ENCODE results near the gene GPX5. TPM values are rescaled to one million over a fixed set of nuclear protein-coding genes. Genes with fewer than 3 reads are reported as not detected.

GPX5 gene
- total and polyA plus RNA-seq, 9 donors: not detected

DNA sequence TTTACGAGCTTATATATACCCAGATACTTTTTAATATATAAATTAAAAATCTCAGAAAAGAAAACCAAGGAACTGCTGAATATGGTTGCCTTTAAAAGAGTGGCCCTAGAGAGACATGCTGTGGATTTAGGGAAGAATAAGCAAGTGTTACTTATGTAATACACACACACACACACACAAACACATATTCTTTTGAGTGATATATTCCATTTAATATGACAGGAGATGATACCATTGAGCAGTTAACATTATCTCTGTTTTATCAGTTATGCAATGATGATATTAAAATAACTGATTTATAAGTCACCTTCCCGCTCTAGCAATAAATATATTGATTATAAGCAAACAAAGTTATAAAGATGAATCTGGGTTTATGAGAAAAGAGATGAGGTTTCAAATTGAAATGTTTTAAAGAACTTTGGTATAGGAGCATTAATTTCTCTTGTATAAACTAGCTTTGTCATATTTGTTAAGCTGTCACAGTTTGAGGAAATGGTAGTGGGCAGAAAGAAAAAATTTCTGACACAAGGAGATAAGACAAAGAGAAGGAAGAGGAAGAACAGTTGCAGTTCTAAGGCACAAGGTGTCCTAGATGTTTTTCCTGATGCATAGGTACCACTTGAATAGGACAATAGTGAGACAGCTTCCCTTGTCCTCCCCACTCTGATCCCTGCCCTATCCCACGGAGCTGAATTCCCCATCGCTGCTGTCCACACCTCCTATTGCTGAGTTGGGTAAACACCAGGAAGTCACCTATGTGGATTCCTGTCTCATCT, 26.4 kb downstream of the GPX5 start:
- 61 to 77% (median 62%) methylated on average over 4 of the region's 4 CpGs for WGBS, 3 donors
- no peaks in the 10 kb centered on the region for H3K27me3 ChIP-seq
- H3K36me3 ChIP-seq: no peaks in the 10 kb centered on the region
- peaks cover 0 to 3% of the 10 kb centered on the region in 2 donors for H3K9me3 ChIP-seq
- H3K4me1 ChIP-seq (ENCODE audit: insufficient read depth): no peaks in the 10 kb centered on the region
- intact Hi-C loops (cut with DNase I): no loop called here
- no peak overlapping the region for H3K27ac ChIP-seq
- DNase-seq: no peak
- no peak for TF ChIP-seq EP300 (IDR thresholded peaks at IDR 0.05)
- TF ChIP-seq, protein P1, sequence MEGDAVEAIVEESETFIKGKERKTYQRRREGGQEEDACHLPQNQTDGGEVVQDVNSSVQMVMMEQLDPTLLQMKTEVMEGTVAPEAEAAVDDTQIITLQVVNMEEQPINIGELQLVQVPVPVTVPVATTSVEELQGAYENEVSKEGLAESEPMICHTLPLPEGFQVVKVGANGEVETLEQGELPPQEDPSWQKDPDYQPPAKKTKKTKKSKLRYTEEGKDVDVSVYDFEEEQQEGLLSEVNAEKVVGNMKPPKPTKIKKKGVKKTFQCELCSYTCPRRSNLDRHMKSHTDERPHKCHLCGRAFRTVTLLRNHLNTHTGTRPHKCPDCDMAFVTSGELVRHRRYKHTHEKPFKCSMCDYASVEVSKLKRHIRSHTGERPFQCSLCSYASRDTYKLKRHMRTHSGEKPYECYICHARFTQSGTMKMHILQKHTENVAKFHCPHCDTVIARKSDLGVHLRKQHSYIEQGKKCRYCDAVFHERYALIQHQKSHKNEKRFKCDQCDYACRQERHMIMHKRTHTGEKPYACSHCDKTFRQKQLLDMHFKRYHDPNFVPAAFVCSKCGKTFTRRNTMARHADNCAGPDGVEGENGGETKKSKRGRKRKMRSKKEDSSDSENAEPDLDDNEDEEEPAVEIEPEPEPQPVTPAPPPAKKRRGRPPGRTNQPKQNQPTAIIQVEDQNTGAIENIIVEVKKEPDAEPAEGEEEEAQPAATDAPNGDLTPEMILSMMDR (IDR thresholded peaks at IDR 0.05): no peak
- TF ChIP-seq POLR2A (IDR thresholded peaks at IDR 0.05): no peak
- H3K4me3 ChIP-seq: no peak overlapping the region

DNA sequence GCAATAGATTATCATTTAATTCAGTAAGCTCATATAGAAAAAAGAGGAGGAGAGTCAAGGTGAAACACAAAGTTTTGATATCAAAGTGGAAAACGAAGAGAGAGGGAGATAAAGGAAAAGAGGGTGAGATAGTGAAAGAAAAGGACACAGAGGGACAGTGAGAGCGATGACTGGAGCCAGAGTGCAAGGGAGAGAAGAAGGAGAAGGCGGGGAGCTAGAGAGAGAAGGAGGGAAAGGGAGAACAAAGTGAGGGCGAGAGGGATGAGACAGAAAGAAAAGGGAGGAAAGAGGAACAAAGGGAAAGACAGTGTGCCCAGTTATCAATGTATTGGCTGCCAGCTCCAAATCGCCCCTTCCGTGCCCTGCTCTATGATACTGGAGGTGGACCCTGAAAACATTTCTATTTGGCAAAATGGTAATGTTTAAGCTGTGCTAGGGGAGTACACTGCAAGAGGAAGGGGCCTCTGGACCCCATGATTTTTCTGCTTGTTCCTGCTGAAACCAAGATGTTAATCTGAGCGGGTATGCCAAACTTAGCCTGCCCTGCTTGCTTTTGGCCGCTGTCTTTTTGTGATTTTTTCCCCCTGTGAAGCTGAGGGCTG, 27.8 kb downstream of the GPX5 start:
- peaks cover 0 to 3% of the 10 kb centered on the region in 2 donors for H3K9me3 ChIP-seq
- H3K36me3 ChIP-seq: no peaks in the 10 kb centered on the region
- WGBS, 3 donors: 35 to 42% (median 38%) methylated on average over 8 of the region's 8 CpGs
- no peak for TF ChIP-seq EP300 (IDR thresholded peaks at IDR 0.05)
- TF ChIP-seq, protein P1 (IDR thresholded peaks at IDR 0.05): no peak
- TF ChIP-seq POLR2A (IDR thresholded peaks at IDR 0.05): no peak
- intact Hi-C loops (cut with DNase I): no loop called here
- no peaks in the 10 kb centered on the region for H3K4me1 ChIP-seq (ENCODE audit: insufficient read depth)
- no peak for DNase-seq
- no peak overlapping the region for H3K4me3 ChIP-seq
- H3K27ac ChIP-seq: no peak overlapping the region
- H3K27me3 ChIP-seq: no peaks in the 10 kb centered on the region

DNA sequence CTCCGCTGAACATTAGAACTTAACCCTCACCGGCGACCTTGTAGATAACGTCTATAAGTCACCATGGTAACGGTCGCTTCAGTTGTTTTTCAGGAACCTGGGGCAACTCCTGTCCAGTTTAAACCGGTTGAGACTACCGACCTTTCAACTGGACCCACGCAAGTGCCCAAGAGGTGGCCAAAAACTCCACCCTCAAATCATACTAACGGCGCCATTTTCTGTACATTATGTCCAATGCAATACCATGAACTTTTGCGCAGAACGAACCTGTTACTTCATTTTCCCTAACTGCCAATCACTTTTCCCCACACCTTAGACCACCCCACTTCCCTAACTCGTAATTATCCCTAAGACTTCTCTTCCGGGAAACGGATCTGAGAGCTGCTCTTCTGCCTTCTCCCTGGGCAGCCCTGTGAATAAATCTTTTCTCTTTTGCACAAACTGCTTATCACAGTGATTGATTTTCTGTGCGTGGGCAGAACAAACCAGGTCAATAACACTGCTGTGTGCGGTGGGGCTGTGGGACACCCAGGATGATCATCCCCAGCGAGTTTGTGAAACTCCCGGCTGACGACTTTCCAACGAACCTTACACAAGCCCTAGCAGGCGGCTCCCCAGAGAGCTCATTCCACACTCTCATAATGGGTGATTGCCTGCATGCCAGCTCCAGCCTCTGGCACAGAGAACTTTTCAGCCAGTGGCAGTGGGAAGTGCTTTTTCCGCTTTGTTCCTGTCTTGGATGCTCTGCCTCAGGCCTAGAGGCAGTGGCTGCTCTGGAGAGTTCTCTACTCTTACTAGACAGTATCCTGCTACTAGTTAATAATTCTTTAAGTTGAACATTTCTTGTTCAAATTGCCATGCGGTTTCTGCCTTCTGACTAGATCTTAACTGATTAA, 28.6 kb downstream of the GPX5 start:
- peaks cover 0 to 3% of the 10 kb centered on the region in 2 donors for H3K9me3 ChIP-seq
- DNase-seq: no peak

DNA sequence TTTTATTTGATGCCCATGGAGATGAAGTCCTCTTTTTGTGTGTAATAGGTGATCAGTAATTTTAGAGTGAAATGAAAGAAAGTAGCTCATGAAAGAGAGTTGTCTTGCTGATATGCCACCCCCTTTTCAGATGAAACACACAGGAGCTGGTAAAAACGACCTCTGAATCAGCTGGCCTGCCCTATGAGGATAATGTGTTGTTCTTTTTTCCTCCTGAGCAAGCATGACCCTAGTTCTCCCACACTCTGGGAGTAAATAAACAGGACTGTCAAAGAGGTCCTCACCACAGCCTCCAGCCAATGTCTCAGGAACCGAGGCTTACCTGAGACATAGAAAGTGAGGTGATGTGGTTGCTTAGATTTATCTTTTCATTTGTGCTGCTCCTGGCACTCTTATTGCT, 29.5 kb downstream of the GPX5 start:
- DNase-seq: no peak
- no peaks in the 10 kb centered on the region for H3K4me1 ChIP-seq (ENCODE audit: insufficient read depth)
- WGBS, 3 donors: 54 to 57% (median 56%) methylated on average over 2 of the region's 2 CpGs
- H3K36me3 ChIP-seq: no peaks in the 10 kb centered on the region
- H3K27me3 ChIP-seq: no peaks in the 10 kb centered on the region
- no peak overlapping the region for H3K4me3 ChIP-seq
- TF ChIP-seq, protein P1 (IDR thresholded peaks at IDR 0.05): no peak
- TF ChIP-seq POLR2A (IDR thresholded peaks at IDR 0.05) (no peak), EP300 (IDR thresholded peaks at IDR 0.05) (no peak)
- intact Hi-C loops (cut with DNase I): no loop called here
- H3K27ac ChIP-seq: no peak overlapping the region
- no peaks in the 10 kb centered on the region for H3K9me3 ChIP-seq

More for the DNA sequence above, 28.6 kb downstream of the GPX5 start:
- 20 to 21% (median 20%) methylated on average over 25 of the region's 25 CpGs for WGBS, 3 donors
- no peaks in the 10 kb centered on the region for H3K27me3 ChIP-seq
- H3K4me3 ChIP-seq: no peak overlapping the region
- no peak overlapping the region for H3K27ac ChIP-seq
- no peak for TF ChIP-seq POLR2A (IDR thresholded peaks at IDR 0.05)
- TF ChIP-seq, protein P1 (IDR thresholded peaks at IDR 0.05): no peak
- no peak for TF ChIP-seq EP300 (IDR thresholded peaks at IDR 0.05)
- intact Hi-C loops (cut with DNase I): no loop called here
- H3K36me3 ChIP-seq: no peaks in the 10 kb centered on the region
- H3K4me1 ChIP-seq (ENCODE audit: insufficient read depth): no peaks in the 10 kb centered on the region
